Stimulated activated CD8-positive, alpha-beta memory T cell treated with anti-CD3 and anti-CD28 coated beads, Interleukin-12 subunit alpha, Interleukin-12 subunit beta, amount 100 ng/mL, for 24 hours (primary cell): ENCODE data around the gene EGLN2.
"Not testable (repeated sequence)": the region's sequence is repeated elsewhere in the genome, so short reads cannot be mapped to it uniquely, and the experiment has no call there.

ENCODE experiments used
- DNase-seq: peaks from one replicate; pipeline ENCODE4 v3.0.0-alpha.2; 2020; ENCODE audit errors: extremely low read depth

The EGLN2 gene

GRCh38 chr19:40798683-40799557 lies at the start of gene EGLN2:
Gene EGLN2 (plus strand): TSS chr19:40799191. CDS start chr19:40800573, 1,382 bp downstream.
- DNase-seq, result peak; percentile 100

- DNase-seq, result peak; percentile 96
These were observed 48.7 kb upstream of the EGLN2 start, which contains the start of gene ACTMAP for GRCh38 chr19:40750058-40750873. Gene ACTMAP (minus strand): TSS chr19:40750477. CDS start chr19:40749803, 674 bp downstream.

GRCh38 chr19:40750874-40751537 lies 48.0 kb upstream of the EGLN2 start, which contains the start of gene SNRPA:
Gene SNRPA (plus strand): TSS chr19:40751203. CDS start chr19:40751409, 206 bp downstream.
- peak; percentile 90 for DNase-seq

GRCh38 chr19:40752257-40752781 lies 46.7 kb upstream of the EGLN2 start:
- no peak for DNase-seq

DNA sequence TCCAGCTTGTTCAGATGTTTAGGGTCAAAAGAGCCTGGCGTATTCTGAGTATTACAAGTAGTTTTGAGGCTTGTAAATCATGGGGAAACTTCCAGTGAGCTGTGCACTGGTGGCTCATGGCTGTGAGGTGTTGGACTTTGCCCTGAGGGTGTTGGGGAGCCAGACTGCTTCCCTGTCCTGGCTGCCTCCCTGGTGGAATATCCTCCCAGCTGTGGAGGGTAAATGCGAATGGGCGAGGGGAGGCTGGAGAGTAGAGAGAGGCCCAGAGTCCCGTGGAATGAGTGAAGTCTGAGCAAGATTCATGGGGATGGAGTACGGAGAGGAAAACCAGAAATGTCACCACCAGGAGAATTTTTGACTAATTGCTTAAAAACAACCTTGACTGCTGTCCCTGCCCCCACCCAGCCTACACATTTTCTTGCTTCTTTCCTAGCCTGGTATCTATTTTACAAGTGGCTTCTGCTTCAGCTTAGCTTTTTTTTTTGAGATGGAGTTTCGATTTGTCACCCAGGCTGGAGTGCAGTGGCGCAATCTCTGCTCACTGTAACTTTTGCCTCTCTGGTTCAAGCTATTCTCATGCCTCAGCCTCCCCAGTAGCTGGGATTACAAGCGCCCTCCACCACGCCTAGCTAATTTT lies 44.3 kb upstream of the EGLN2 start:
- DNase-seq, result no peak

DNA sequence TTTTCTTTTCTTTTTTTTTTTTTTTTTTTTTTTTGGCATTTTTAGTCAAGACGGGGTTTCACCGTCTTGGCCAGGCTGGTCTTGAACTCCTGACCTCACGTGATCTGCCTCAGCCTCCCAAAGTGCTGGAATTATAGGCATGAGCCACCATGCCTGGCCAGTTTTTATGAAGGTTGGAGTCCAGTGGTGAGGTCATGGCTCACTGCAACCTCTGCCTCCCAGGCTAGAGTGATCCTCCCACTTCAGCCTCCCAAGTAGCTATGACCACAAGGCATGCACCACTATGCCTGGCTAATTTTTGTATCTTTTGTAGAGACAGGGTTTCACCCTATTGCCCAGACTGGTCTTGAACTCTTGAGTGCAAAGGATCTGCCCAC lies 43.8 kb upstream of the EGLN2 start:
- DNase-seq, result no peak

DNA sequence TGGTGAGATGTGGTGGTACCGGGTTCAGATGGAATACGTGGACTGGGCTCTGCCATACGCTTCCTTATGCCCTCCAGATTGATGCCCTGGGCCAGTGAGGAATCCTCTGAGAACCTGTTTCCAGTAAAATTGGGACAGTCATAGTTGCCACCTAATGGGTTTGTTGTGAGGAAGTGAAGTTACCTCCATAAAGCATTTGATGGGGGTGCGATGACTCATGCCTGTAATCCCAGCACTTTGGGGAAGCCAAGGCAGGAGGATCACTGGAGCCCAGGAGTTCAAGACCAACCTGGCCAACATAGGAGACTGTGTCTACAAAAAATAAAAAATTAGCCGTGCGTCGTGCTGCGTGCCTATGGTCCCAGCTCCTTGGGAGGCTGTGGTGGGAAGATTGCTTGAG lies 43.2 kb upstream of the EGLN2 start:
- DNase-seq, result no peak

DNA sequence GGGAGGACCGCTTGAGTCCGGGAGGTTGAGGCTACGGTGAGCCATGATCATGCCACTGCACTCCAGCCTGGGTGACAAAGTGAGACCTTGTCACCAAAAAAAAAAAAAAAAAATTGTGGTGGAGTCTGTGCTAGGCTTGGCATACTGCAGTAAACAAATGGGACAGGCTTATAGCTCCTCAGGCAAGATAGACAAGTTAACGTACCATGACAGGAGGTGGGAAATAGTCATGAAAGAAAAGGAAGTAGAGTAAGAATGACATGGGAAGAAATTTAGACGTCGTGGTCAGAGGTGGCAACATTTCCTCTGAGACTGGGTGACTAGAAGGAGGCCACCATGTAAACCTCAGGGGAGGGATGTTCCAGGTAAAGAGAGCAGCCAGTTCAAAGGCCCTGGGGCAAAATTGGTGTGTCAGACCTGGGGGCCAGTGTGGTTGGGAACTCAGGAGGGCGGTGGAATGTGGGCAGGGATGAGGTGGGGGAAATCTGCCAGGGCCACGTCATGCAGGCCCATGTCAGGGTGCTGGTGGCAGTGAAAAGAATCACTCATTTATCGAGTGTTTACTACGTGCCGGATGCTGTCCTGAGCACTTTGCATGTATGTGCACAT lies 42.4 kb upstream of the EGLN2 start:
- no peak for DNase-seq

DNA sequence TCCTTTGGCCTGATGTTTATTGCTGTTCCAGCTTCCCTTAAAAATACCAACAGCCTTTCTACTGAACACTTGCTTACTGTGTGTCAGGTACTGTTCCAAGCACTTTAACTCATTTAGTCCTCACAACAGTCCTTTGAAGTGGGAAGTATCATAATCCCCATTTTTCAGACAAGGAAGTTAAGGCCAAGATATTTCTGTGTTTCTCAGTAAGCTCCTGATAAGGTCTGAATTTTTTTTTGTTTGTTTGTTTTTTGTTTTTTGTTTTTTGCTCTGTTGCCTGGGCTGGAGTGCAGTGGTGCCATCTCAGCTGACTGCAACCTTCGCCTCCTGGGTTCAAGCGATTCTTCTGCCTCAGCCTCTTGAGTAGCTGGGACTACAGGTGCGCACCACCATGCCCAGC lies 40.5 kb upstream of the EGLN2 start:
- DNase-seq, result no peak

DNA sequence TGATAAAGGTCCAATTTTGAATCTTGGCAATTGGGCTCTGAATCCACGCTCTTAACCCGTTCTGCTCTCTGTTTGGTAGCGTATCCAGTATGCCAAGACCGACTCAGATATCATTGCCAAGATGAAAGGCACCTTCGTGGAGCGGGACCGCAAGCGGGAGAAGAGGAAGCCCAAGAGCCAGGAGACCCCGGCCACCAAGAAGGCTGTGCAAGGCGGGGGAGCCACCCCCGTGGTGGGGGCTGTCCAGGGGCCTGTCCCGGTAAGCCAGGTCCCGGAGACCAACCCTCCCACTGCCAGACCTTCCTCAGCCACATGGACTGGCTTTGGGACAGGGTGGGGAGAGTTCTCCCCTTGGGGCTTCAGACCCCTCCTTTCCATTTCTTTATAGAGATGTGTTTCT lies 39.6 kb upstream of the EGLN2 start:
- DNase-seq, result no peak

DNA sequence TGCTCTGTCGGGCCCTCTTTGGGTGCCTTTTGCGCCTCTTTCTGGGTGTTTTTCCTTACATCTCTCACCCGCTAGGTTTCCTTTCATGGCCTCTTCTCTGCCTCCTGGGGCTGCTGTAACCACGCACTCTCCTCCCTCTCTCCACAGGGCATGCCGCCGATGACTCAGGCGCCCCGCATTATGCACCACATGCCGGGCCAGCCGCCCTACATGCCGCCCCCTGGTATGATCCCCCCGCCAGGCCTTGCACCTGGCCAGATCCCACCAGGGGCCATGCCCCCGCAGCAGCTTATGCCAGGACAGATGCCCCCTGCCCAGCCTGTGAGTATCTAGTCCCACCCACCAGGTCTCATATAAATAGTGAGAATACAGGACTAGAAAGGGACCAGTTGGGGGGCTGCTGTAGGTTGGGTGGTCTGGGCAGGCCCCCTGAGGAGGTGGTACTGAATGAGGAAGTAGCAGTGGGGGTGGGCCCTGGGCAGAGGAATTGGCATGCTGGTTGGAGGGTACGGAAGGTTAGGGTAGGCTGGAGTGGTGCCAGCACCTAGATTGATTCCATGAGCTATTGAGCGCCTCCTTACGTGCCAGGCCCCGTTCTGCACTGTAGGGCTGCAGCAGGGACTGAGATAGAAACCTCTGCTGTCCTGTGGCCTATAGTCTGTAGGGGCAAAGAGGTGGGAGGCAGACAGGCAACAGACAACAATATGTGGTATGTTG lies 36.1 kb upstream of the EGLN2 start:
- no peak for DNase-seq

GRCh38 chr19:40763526-40763925 lies 35.5 kb upstream of the EGLN2 start:
- DNase-seq, result no peak

GRCh38 chr19:40763963-40764362 lies 35.0 kb upstream of the EGLN2 start:
- DNase-seq, result no peak

- DNase-seq, result not testable (repeated sequence)
These were observed 32.6 kb upstream of the EGLN2 start for GRCh38 chr19:40766385-40766784.

GRCh38 chr19:40768869-40769268 lies 30.1 kb upstream of the EGLN2 start:
- no peak for DNase-seq

DNA sequence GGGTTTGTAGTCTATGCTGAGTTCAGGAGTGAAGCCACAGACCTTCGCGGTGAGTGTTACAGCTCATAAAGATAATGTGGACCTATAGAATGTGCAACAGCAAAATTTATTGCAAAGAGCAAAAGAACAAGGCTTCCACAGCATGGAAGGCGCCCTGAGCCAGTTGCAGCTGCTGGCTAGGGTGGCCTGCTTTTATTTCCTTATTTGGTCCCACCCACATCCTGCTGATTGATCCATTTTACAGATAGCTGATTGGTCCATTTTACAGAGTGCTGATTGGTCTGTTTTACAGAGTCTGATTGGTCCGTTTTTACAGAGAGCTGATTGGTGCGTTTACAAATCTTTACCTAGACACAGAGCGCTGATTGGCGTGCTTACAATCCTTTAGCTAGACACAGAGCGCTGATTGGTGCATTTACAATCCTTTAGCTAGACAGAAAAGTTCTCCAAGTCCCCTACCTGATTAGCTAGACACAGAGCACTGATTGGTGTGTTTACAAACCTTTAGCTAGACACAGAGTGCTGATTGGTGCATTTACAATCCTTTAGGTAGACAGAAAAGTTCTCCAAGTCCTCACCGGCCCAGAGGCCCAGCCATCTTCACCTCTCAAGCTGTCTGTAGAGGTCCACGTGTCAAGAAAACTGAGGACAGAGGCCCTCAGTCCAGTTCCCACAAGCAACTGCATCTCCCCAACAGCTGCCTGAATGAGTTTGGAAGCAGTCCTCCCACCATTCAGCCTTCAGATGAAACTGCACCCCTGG lies 27.7 kb upstream of the EGLN2 start:
- not testable (repeated sequence) for DNase-seq

GRCh38 chr19:40774916-40775631 lies 23.9 kb upstream of the EGLN2 start, which contains the start of gene MIA:
Gene MIA (plus strand): TSS chr19:40775521. CDS start chr19:40775543, 22 bp downstream.
- no peak for DNase-seq

DNA sequence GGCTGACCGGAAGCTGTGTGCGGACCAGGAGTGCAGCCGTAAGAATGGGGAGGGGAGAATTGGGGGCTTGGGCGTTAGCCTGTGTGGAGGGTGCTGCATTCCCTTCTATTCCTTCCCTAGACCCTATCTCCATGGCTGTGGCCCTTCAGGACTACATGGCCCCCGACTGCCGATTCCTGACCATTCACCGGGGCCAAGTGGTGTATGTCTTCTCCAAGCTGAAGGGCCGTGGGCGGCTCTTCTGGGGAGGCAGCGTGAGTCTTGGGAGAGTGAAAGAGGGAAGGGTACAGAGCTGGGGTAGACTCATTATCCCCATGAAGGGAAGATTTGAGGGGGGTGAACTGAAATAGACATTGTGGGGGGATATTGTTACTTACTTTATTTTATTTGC lies 23.4 kb upstream of the EGLN2 start:
- DNase-seq, result no peak

DNA sequence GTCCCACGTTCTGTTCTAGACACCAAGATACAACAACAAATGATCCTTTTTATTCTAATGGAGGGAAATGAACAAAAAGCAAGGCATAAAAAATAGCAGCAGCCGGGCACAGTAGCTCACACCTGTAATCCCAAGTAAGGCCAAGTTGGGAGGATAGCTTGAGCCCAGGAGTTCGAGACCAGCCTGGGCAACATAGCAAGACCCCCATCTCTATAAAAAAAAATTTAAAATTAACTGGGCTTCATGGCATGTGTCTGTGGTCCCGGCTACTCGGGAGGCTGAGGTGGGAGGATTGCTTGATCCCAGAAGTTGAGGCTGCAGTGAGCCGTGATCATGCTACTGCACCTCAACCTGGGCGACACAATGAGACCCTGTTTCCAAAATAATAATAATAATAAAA lies 22.6 kb upstream of the EGLN2 start:
- DNase-seq, result no peak
